Brain microvascular endothelial cell (primary cell): ENCODE data around the gene PCED1A.

Experiments
- DNase-seq: peaks from one replicate; pipeline ENCODE4 v3.0.0-alpha.2; 2020
- H3K27ac ChIP-seq: fragments of 250-450 bp; sonication (Bioruptor Pico); 2 replicates; pipeline ENCODE4 v1.5.1; 2020; ENCODE audit warnings: mild to moderate bottlenecking, moderate library complexity
- H3K27me3 ChIP-seq: fragments of 250-450 bp; sonication (Bioruptor Pico); replicated peaks from 2 replicates; pipeline ENCODE4 v1.5.1; 2020; ENCODE audit warnings: mild to moderate bottlenecking
- H3K36me3 ChIP-seq: fragments of 250-450 bp; sonication (Bioruptor Pico); replicated peaks from 2 replicates; pipeline ENCODE4 v1.5.1; 2020; ENCODE audit warnings: mild to moderate bottlenecking
- H3K4me3 ChIP-seq: 2 replicates; pipeline ENCODE4 v1.5.1; 2011; ENCODE audit warnings: low read depth, mild to moderate bottlenecking, control low read depth, low read length, moderate library complexity
- in situ Hi-C: cut with HindIII; loops from 2 replicates; pipeline ENCODE4 v1.10.0; 2017; ENCODE audit warnings: low sequenced_read_pairs, low pct_ligation_motif_present
- TF ChIP-seq, protein P1 (sequence below): IDR thresholded peaks from 2 replicates; pipeline ENCODE4 v1.5.1; 2011; ENCODE audit warnings: low read depth, mild to moderate bottlenecking, moderate library complexity, low read length, control low read depth, inconsistent platforms; ENCODE audit errors: missing control alignments

PCED1A gene

GRCh38 chr20:2840138-2840966 is at the start of gene PCED1A, which contains the start of gene VPS16:
Gene PCED1A, minus strand, starts transcription at chr20:2840655. Its CDS starts 743 bp downstream, at chr20:2839912.
Gene VPS16, plus strand, starts transcription at chr20:2840745. Its CDS starts 30 bp downstream, at chr20:2840775.
- Histone ChIP-seq H3K36me3 (peaks cover 2% of the 10 kb centered on the region), H3K27ac (peak within 1 kb of the TSS; percentile 90), H3K27me3 (no peaks in the 10 kb centered on the region), H3K4me3 (peak within 1 kb of the TSS; percentile 82)
- DNase-seq, result peak; percentile 83
- TF ChIP-seq, protein P1, sequence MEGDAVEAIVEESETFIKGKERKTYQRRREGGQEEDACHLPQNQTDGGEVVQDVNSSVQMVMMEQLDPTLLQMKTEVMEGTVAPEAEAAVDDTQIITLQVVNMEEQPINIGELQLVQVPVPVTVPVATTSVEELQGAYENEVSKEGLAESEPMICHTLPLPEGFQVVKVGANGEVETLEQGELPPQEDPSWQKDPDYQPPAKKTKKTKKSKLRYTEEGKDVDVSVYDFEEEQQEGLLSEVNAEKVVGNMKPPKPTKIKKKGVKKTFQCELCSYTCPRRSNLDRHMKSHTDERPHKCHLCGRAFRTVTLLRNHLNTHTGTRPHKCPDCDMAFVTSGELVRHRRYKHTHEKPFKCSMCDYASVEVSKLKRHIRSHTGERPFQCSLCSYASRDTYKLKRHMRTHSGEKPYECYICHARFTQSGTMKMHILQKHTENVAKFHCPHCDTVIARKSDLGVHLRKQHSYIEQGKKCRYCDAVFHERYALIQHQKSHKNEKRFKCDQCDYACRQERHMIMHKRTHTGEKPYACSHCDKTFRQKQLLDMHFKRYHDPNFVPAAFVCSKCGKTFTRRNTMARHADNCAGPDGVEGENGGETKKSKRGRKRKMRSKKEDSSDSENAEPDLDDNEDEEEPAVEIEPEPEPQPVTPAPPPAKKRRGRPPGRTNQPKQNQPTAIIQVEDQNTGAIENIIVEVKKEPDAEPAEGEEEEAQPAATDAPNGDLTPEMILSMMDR, result no peak
- in situ Hi-C loops, result no loop called here

DNA sequence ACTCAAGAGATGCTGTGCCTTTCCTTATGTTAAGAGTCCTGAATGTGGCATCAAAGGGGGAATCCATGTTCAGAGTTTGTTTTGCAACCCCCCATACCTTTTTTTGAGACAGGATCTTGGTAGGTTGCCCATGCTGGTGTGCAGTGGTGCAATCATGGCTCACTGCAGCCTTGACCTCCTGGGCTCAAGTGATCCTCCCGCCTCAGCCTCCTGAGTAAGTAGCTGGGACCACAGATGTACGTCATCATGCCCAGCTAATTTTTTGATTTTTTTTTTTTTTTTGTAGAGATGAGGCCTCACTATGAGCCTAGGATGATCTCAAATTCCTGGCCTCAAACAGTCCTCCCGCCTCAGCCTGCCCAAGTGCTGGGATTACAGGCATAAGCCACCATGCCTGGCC is 49.3 kb upstream of the PCED1A start:
- TF ChIP-seq, protein P1, result no peak
- H3K27me3 ChIP-seq, result no peaks in the 10 kb centered on the region
- H3K36me3 ChIP-seq, result no peaks in the 10 kb centered on the region
- H3K27ac ChIP-seq, result no peak overlapping the region
- no peak for DNase-seq
- in situ Hi-C loops, result no loop called here
- H3K4me3 ChIP-seq, result no peak overlapping the region

DNA sequence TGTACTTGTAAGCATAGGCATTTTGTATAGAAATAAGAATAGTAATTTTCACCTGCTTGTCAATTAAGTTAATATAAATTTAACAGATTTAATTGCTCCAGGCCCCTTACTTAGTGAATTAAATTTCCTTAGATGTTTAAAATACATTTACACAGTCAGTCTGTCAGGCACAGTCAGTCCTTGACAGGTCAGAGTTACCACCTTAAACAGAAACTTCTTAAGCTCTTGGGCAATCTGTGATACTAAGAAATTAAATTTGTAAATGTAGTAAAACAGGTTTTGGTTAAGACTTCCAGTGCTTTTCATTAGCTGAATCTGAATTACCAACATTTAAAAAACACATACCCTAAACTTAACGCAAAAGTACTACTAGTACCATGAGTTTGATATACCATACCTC is 48.8 kb upstream of the PCED1A start:
- H3K36me3 ChIP-seq, result no peaks in the 10 kb centered on the region
- no peaks in the 10 kb centered on the region for H3K27me3 ChIP-seq
- no peak overlapping the region for H3K4me3 ChIP-seq
- in situ Hi-C loops, result no loop called here
- TF ChIP-seq, protein P1, result no peak
- no peak for DNase-seq
- H3K27ac ChIP-seq, result no peak overlapping the region

DNA sequence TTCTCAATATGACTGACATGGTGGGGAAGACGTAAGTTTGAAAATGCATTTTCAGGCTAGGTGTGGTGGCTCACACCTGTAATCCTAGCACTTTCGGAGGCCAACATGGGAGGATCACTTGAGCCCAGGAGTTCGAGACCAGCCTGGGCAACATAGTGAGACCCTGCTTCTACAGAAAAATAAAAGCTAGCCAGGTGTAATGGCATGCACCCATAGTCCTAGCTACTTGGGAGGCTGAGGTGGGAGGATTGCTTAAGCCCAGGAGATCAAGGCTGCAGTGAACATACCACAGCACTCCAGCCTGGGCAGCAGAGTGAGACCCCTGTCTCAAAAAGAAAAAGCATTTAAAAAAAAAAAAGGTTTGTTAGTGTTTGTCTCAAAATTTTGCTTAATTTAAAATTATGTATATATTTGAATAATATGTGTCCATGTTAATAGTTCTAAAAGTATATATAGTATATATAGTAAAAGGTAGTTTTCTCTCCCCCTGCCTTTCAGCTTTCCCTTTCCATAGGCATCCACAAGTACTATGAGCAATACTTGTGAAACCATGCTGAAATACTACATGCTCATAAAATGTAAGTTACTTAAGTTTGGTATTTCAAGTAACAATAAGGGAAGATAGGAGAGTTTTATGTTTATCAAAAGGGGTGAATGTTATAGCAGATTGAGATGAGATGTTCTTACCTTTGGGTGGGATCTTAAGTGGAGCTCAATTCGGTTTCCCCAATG is 47.9 kb upstream of the PCED1A start:
- H3K36me3 ChIP-seq, result no peaks in the 10 kb centered on the region
- H3K27ac ChIP-seq, result no peak overlapping the region
- no peak overlapping the region for H3K4me3 ChIP-seq
- H3K27me3 ChIP-seq, result no peaks in the 10 kb centered on the region
- TF ChIP-seq, protein P1, result no peak
- in situ Hi-C loops, result no loop called here
- no peak for DNase-seq

DNA sequence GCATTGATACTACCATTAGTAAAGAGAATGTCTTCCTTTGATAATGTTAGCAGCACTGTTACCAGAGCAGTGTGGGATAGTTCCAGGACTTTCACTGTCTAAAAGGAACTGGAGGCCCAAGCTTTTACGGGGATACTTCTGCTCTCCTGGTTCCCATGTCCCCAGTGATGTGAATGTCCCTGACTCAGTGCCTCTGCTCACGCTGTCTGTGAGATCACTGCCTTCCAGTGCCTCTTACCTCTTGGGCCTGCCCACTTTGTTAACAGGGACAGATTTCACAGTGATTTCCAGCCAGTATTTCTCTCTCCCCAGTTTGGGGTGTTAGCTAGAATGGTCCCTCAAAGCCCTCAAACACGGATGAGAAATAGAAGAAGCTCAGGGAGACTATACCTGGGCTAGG is 47.3 kb upstream of the PCED1A start:
- DNase-seq, result no peak
- H3K27me3 ChIP-seq, result no peaks in the 10 kb centered on the region
- H3K4me3 ChIP-seq, result no peak overlapping the region
- in situ Hi-C loops, result no loop called here
- TF ChIP-seq, protein P1, result no peak
- H3K27ac ChIP-seq, result no peak overlapping the region
- H3K36me3 ChIP-seq, result no peaks in the 10 kb centered on the region
